ENCODE data around the gene TRAF4.

The TRAF4 gene

DNA sequence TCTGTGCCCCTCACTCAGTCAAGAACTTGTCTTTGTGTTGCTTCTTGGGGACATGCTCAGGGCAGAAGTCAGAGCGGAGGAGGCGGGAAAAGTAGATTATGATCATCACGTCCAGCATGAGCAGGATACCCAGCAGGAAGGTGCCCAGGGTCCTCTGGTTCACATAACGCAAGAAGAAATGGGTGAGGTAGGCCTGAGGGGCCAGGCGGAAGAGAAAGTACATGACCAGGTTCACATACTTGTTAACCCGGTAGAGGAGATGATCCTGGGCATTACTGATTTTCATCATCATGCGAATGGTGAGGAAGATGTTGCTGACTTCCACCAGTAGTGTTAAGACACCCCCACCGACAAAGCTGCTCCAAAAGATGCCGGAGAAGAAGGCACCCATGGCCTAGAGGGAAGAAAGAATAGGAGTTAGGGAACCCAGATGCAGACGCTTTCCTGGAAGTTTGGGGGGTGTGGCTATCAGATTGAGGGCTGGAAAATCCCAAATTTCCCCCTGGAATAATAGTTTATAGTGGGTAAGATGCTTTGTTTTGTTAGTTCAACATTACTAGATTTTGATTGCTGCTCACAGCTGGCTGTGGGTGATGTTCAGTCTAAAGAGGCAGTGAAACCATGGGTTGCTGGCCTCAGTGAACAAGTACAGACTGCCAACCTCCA, 19.2 kb upstream of the TRAF4 start:
- 0 out of 2 replicates have a peak, but pooled peaks cover 5% of the 10 kb centered on the region for H4K20me1 ChIP-seq (ENCODE audit: insufficient read depth)
- peaks cover 41% of the 10 kb centered on the region for H3K79me2 ChIP-seq (ENCODE audit: insufficient read depth, low read depth)
- peak overlapping the region; percentile 74; the same call in 1 of the 2 replicates for H3K27ac ChIP-seq
- TF ChIP-seq, protein P1, sequence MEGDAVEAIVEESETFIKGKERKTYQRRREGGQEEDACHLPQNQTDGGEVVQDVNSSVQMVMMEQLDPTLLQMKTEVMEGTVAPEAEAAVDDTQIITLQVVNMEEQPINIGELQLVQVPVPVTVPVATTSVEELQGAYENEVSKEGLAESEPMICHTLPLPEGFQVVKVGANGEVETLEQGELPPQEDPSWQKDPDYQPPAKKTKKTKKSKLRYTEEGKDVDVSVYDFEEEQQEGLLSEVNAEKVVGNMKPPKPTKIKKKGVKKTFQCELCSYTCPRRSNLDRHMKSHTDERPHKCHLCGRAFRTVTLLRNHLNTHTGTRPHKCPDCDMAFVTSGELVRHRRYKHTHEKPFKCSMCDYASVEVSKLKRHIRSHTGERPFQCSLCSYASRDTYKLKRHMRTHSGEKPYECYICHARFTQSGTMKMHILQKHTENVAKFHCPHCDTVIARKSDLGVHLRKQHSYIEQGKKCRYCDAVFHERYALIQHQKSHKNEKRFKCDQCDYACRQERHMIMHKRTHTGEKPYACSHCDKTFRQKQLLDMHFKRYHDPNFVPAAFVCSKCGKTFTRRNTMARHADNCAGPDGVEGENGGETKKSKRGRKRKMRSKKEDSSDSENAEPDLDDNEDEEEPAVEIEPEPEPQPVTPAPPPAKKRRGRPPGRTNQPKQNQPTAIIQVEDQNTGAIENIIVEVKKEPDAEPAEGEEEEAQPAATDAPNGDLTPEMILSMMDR (conservative IDR thresholded peaks at IDR 0.05; ENCODE audit: low read depth, low read length) = no peak
- H3K9ac ChIP-seq = peak overlapping the region; percentile 80; the same call in 1 of the 2 replicates
- H3K4me3 ChIP-seq (IDR thresholded peaks at IDR 0.05; ENCODE audit: insufficient read depth, low read depth, low read length) = no peak overlapping the region
- H3K27me3 ChIP-seq (ENCODE audit: insufficient read depth, low read depth) = no peaks in the 10 kb centered on the region
- no peak overlapping the region for H2AFZ ChIP-seq (ENCODE audit: low read depth)
- H3K36me3 ChIP-seq (ENCODE audit: insufficient read depth) = peaks cover 25% of the 10 kb centered on the region; the same call in 1 of the 2 replicates
- peak overlapping the region; percentile 73 for H3K4me2 ChIP-seq
- peaks cover 60% of the 10 kb centered on the region for H3K4me1 ChIP-seq (ENCODE audit: low read depth, poor library complexity, severe bottlenecking)

- TF ChIP-seq, protein P1 (conservative IDR thresholded peaks at IDR 0.05; ENCODE audit: low read depth, low read length) = no peak; the same call in 1 of the 2 replicates
- Histone ChIP-seq H4K20me1 (ENCODE audit: insufficient read depth) (0 out of 2 replicates have a peak, but pooled peaks cover 5% of the 10 kb centered on the region), H3K4me2 (peak overlapping the region; percentile 73), H3K4me1 (ENCODE audit: low read depth, poor library complexity, severe bottlenecking) (peaks cover 61% of the 10 kb centered on the region), H3K27me3 (ENCODE audit: insufficient read depth, low read depth) (no peaks in the 10 kb centered on the region), H3K9ac (peak overlapping the region; percentile 80; the same call in 1 of the 2 replicates), H2AFZ (ENCODE audit: low read depth) (no peak overlapping the region), H3K4me3 (IDR thresholded peaks at IDR 0.05; ENCODE audit: insufficient read depth, low read depth, low read length) (no peak overlapping the region), H3K36me3 (ENCODE audit: insufficient read depth) (peaks cover 25% of the 10 kb centered on the region; the same call in 1 of the 2 replicates), H3K79me2 (ENCODE audit: insufficient read depth, low read depth) (peaks cover 37% of the 10 kb centered on the region), H3K27ac (peak overlapping the region; percentile 74)
Measured at GRCh38 chr17:28725166-28725659, 18.6 kb upstream of the TRAF4 start.

- Histone ChIP-seq H3K9ac (peak overlapping the region; percentile 80), H4K20me1 (ENCODE audit: insufficient read depth) (0 out of 2 replicates have a peak, but pooled peaks cover 5% of the 10 kb centered on the region), H3K27me3 (ENCODE audit: insufficient read depth, low read depth) (no peaks in the 10 kb centered on the region), H3K4me3 (IDR thresholded peaks at IDR 0.05; ENCODE audit: insufficient read depth, low read depth, low read length) (no peak overlapping the region), H3K27ac (peak overlapping the region; percentile 74), H3K4me1 (ENCODE audit: low read depth, poor library complexity, severe bottlenecking) (peaks cover 61% of the 10 kb centered on the region), H2AFZ (ENCODE audit: low read depth) (peak overlapping the region; percentile 52; the same call in 1 of the 2 replicates), H3K79me2 (ENCODE audit: insufficient read depth, low read depth) (peaks cover 32% of the 10 kb centered on the region), H3K36me3 (ENCODE audit: insufficient read depth) (peaks cover 25% of the 10 kb centered on the region; the same call in 1 of the 2 replicates), H3K4me2 (peak overlapping the region; percentile 73)
- TF ChIP-seq, protein P1 (conservative IDR thresholded peaks at IDR 0.05; ENCODE audit: low read depth, low read length) = no peak; the same call in 1 of the 2 replicates
Measured at GRCh38 chr17:28725660-28726225, 18.1 kb upstream of the TRAF4 start.

GRCh38 chr17:28726226-28726626, 17.6 kb upstream of the TRAF4 start, which contains the start of gene TLCD1:
Gene TLCD1 (minus strand): TSS chr17:28726233. CDS start chr17:28726097, 136 bp downstream.
- peak within 1 kb of the TSS; percentile 88 for H3K27ac ChIP-seq
- peak within 1 kb of the TSS; percentile 73 for H3K4me2 ChIP-seq
- H3K36me3 ChIP-seq (ENCODE audit: insufficient read depth) = peaks cover 21% of the 10 kb centered on the region; the same call in 1 of the 2 replicates
- 0 out of 2 replicates have a peak, but pooled peaks cover 5% of the 10 kb centered on the region for H4K20me1 ChIP-seq (ENCODE audit: insufficient read depth)
- peaks cover 60% of the 10 kb centered on the region for H3K4me1 ChIP-seq (ENCODE audit: low read depth, poor library complexity, severe bottlenecking)
- no peaks in the 10 kb centered on the region for H3K27me3 ChIP-seq (ENCODE audit: insufficient read depth, low read depth)
- peak within 1 kb of the TSS; percentile 80 for H3K9ac ChIP-seq
- TF ChIP-seq, protein P1 (conservative IDR thresholded peaks at IDR 0.05; ENCODE audit: low read depth, low read length) = no peak
- H3K79me2 ChIP-seq (ENCODE audit: insufficient read depth, low read depth) = peaks cover 27% of the 10 kb centered on the region
- peak within 1 kb of the TSS; percentile 77 for H2AFZ ChIP-seq (ENCODE audit: low read depth)
- no peak within 1 kb of the TSS for H3K4me3 ChIP-seq (IDR thresholded peaks at IDR 0.05; ENCODE audit: insufficient read depth, low read depth, low read length)

All from KMS-11 (cell line).